GM03348 (cell line): Measurements from ENCODE around the gene DLGAP4.
A peak's percentile ranks its signal among the peaks of the same experiment; 100 is the strongest.

ENCODE experiments used
- DNase-seq: peaks from one replicate; pipeline ENCODE4 v3.0.0; 2012; ENCODE audit warnings: low spot score

Gene DLGAP4

GRCh38 chr20:36411861-36412454, 105.8 kb downstream of the DLGAP4 start:
- DNase-seq: no peak

DNA sequence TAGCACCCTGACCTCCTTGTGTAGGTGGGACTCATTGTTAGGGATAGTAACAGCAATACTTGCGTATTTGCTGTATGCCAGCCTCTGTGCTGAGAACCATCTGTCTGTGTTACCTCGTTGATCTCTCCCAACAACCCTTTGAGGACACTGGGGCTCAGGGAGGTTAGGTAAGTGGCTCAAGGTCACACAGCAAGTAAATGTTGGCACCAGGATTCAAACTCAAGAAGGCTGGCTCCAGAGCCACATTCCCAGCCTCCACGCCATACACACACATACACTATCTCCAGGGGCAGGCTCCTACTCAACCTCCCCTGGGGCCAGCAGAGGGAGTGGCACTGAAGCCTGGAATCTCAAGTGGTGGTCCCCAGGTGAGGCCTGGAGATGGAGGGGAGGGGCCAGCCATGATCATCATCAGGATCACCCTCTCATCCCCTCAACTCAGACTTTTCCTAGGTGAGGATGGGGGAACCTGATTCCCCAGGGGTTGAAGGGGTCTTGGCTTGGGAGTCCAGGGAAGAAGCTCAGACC, 109.4 kb downstream of the DLGAP4 start:
- no peak for DNase-seq

DNA sequence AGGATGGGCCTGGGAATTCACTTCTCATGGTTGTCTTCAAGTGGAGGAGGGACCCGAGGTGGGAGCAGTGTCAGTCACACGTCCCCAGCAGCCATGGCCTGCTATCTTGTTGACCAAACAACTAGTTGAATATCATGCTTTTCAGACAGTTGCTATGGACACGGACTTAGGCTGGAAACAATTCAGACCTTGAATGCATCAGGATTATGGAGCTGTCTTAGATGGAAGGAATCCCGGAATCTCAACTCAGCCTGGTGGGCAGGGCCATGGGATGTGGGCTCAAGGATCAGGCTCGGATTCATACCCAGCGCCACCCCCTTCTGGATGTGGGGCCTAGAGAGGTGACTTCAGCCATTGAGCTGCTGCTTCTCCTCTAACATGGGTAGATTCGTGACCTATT, 112.6 kb downstream of the DLGAP4 start:
- DNase-seq: no peak

DNA sequence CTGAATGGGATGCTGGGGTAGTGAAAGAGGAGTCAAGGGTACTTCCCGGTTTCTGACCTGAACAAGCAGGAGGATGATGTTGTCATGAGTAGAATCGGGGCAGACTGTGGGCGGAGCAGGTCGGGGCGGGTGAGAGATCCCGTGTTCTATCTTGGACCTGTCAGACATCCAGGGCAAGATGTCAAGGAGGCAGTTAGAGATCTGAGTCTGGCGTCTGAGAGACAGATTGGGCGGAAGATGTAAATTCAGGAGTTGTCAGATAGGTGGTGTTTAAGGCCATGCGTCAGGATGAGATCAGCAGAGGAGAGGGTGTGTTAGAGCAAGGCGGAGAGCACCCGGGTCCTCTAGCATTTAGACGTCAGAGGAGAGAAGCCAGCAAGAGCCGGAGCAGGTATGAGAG, 115.5 kb downstream of the DLGAP4 start:
- no peak for DNase-seq

DNA sequence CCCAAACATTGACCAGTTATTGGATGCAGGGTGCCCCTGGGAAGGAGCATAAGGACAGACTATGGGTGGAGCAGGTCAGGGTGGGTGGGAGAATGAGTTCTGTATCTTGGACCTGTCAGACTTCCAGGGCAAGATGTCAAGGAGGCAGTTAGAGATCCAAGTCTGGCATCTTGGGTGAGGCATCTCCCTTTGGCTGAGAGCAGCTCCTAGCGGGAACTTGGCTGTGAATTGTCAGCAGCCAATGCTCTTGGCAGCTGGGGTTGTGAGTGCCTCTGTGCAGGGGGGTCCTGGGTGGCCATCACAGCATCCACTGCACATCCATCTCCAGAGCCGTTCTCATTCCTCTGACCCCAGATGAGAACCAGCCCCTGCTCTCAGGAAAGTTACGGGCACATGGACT, 118.2 kb downstream of the DLGAP4 start:
- DNase-seq: no peak

GRCh38 chr20:36425166-36425565, 119.0 kb downstream of the DLGAP4 start:
- DNase-seq: no peak

- DNase-seq: no peak
These were observed 125.5 kb downstream of the DLGAP4 start for GRCh38 chr20:36431604-36432003.

GRCh38 chr20:36432096-36432495, 126.0 kb downstream of the DLGAP4 start:
- DNase-seq: no peak

- DNase-seq: no peak
These were observed 128.2 kb downstream of the DLGAP4 start for GRCh38 chr20:36434383-36434782.

- no peak for DNase-seq
These were observed 129.0 kb downstream of the DLGAP4 start for GRCh38 chr20:36435124-36435523.

DNA sequence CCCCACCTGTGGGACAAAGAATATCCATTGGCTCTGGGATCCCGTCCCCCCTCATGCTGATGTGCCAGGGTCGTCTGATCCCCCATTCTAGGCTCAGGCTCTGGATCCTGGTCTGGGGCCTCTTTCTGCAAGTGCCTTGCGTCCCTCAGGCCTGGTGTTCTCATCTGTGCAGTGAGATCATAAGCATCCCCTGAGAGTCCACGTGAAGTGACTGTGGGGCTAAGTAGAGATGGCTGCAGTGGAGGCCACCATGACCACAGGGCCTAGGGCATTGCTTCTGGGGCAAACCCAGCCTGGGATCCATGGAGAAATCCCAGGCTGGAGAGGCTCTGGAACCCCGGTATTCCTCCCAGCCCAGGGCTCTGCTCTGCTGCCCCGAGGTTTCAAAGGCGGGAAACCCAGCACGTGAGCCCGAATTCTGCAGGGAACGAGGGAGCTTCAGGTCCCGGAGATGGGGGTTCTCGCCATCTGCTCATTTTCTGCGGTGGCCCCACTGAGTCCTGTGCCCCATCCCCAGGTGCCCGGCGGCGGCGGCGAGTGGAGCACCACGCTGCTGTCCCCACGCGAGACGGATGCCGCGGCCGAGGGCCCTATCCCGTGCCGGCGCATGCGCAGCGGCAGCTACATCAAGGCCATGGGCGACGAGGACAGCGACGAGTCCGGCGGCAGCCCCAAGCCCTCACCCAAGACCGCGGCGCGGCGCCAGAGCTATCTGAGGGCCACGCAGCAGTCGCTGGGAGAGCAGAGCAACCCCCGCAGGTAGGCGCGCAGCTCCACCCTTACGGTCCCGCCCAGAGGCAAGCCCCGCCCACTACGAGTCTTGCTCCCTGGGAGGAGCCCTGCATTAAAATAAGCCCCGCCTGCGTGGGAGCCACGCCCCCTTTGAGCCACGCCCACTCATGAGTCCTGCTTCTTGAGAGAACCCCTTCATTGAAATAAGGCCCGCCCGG, 129.7 kb downstream of the DLGAP4 start:
- DNase-seq: peak; percentile 87

GRCh38 chr20:36439040-36439730, 133.0 kb downstream of the DLGAP4 start:
- DNase-seq: peak; percentile 83

GRCh38 chr20:36439731-36440072, 133.6 kb downstream of the DLGAP4 start:
- DNase-seq: no peak

DNA sequence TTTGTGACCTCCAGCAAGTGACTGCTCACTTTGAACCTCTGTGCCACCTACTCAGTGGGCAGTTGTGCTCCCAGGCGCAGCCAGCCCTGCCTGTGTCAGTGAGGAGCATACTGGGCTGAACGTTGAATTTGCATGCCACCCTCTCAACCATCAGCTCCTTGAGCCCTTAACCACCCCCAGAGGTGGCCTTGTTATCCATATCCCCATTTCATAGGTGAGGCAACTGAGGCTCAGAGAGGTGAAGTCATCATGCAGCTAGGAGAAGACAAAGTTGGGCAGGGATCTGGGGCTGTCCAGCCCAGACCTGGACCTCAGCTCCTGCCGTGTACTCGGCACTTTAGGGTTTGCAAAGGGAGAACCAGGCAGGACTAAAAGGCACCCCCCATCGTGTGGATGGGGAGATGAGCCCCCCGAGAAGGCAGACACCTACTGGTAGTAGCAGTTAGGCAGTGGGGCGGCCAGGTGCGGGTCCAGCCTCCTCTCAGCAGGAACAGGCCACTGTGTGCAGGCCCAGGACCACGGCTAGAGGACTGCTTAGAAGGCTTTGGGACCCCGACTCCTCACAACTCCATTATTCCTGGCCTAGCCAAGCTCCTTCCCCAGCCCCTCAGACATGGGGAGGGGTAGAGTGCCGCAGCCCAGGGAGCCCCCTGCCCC, 134.4 kb downstream of the DLGAP4 start:
- DNase-seq: no peak

GRCh38 chr20:36441027-36441414, 134.9 kb downstream of the DLGAP4 start:
- no peak for DNase-seq

DNA sequence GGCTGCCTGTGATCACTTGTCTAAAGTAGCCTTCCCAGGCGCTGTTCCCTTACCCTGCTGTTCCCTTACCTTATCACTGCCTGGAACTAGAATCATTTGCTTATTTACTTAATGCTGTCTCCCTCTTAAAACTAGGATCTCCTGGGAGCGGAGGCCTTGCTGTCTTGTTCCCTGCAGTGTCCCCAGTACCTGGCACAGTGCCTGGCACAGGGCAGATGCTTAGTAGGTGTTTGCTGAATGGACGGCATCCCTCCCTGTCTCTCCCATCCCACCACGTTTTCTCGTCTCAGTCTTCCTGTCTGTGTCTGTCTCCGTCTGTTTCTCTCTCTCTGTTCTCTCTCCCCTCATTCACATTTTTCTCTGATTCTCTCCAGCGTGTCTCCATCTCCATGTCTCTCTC, 135.3 kb downstream of the DLGAP4 start:
- no peak for DNase-seq

DNA sequence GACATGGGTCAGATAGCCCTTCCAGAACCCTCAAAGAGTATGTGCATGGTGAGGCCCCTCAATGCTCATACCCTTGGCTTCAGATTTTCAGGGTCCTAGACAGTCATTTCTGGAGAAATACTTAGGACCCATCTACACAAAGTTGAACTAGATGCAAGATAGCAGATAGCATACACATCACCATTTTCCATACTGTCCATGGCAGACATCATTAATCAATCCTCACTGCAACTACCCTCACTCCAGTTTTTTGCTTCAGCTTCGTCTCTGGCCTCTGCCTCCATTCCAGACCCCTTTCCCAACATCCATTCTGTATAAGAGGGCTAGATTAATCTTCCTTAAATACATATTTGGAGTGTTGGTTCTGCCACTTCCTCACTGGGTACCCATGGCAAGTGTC, 139.7 kb downstream of the DLGAP4 start:
- DNase-seq: no peak

- DNase-seq: no peak
These were observed 140.4 kb downstream of the DLGAP4 start for GRCh38 chr20:36446557-36446956.

DNA sequence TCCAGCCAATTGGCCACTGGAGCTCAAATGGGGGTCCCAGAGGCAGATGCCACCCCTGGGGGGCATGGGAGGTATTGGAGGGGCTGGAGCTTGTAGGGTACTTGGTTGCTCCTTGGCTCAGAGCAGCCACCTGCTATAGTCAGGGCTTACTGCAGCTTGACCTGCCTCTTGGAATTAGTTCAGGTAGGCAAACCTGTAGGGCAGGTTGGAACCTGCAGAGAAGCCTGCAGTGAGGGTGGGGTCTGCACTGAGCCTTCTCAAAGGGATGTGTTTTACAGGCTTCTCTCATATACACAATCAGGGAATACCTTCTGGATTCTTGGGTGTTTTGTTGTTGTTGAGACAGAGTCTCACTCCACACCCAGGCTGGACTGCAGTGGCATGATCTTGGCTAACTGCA, 141.0 kb downstream of the DLGAP4 start:
- DNase-seq: no peak

GRCh38 chr20:36449663-36450062, 143.5 kb downstream of the DLGAP4 start:
- no peak for DNase-seq

GRCh38 chr20:36454332-36454697, 148.2 kb downstream of the DLGAP4 start:
- no peak for DNase-seq

- peak; percentile 66 for DNase-seq
These were observed 148.7 kb downstream of the DLGAP4 start for GRCh38 chr20:36454698-36455427.
